DOHH2 (cell line): ENCODE measurements around the gene GCLM.

Experiments
- H3F3A ChIP-seq: fragments of 200-600 bp; sonication (generic), shearing (Covaris generic); 2 replicates; pipeline ENCODE4 v1.6.0; 2016; ENCODE audit warnings: antibody characterized with exemption, mild to moderate bottlenecking; ENCODE audit not compliant: control insufficient read depth, insufficient read depth
- H3K27ac ChIP-seq: fragments of 200-600 bp; sonication (generic); 2 replicates; pipeline ENCODE4 v1.5.1; 2014; ENCODE audit warnings: low read depth, mild to moderate bottlenecking, low read length, moderate library complexity
- H3K27me3 ChIP-seq: fragments of 200-600 bp; sonication (generic); 2 replicates; pipeline ENCODE4 v1.6.1; 2014; ENCODE audit warnings: mild to moderate bottlenecking, low read length, mixed read lengths; ENCODE audit not compliant: control insufficient read depth
- H3K36me3 ChIP-seq: fragments of 200-600 bp; sonication (generic); 2 replicates; pipeline ENCODE4 v1.6.1; 2014; ENCODE audit warnings: mild to moderate bottlenecking, low read length, moderate library complexity, mixed read lengths; ENCODE audit not compliant: control insufficient read depth
- H3K4me1 ChIP-seq: fragments of 200-600 bp; sonication (generic); 2 replicates; pipeline ENCODE4 v1.6.1; 2014; ENCODE audit warnings: mild to moderate bottlenecking, low read length, mixed read lengths; ENCODE audit not compliant: control insufficient read depth
- H3K4me2 ChIP-seq: fragments of 200-600 bp; sonication (generic); 2 replicates; pipeline ENCODE4 v1.6.0; 2014; ENCODE audit warnings: mild to moderate bottlenecking, low read length, moderate library complexity
- H3K4me3 ChIP-seq: fragments of 200-600 bp; sonication (generic); 2 replicates; pipeline ENCODE4 v1.5.1; 2014; ENCODE audit warnings: mild to moderate bottlenecking, low read length, mixed read lengths
- H3K79me2 ChIP-seq: fragments of 200-600 bp; sonication (generic); 2 replicates; pipeline ENCODE4 v1.6.1; 2014; ENCODE audit warnings: mild to moderate bottlenecking, low read length, mixed read lengths; ENCODE audit not compliant: control insufficient read depth
- H3K9me2 ChIP-seq: fragments of 200-600 bp; sonication (generic); replicated peaks from 2 replicates; pipeline ENCODE4 v1.6.1; 2014; ENCODE audit warnings: mild to moderate bottlenecking, low read length, mixed read lengths; ENCODE audit not compliant: control insufficient read depth
- H3K9me3 ChIP-seq: fragments of 200-600 bp; sonication (generic); 2 replicates; pipeline ENCODE4 v1.6.1; 2014; ENCODE audit warnings: antibody characterized with exemption, low read length, mixed read lengths; ENCODE audit not compliant: control insufficient read depth, insufficient read depth
- H4K20me1 ChIP-seq: fragments of 200-600 bp; sonication (generic); 2 replicates; pipeline ENCODE4 v1.6.0; 2014; ENCODE audit warnings: low read depth, mild to moderate bottlenecking, antibody characterized with exemption, low read length, moderate library complexity; ENCODE audit not compliant: control insufficient read depth, insufficient read depth
- CTCF ChIP-seq: fragments of 200-600 bp; sonication (generic); IDR thresholded peaks from one replicate; pipeline ENCODE4 v1.5.1; 2014; ENCODE audit warnings: antibody characterized with exemption, mild to moderate bottlenecking, low read depth, low read length; ENCODE audit not compliant: poor library complexity, severe bottlenecking
- EZH2phosphoT487 ChIP-seq: fragments of 200-600 bp; sonication (generic); IDR thresholded peaks from 2 replicates; pipeline ENCODE4 v1.6.1; 2017; ENCODE audit warnings: borderline replicate concordance, mild to moderate bottlenecking, antibody characterized with exemption, low read length, moderate library complexity, mixed read lengths

The GCLM gene

GRCh38 chr1:93839307-93839706 is 69.9 kb downstream of the GCLM start:
- H3K9me2 ChIP-seq: no peaks in the 10 kb centered on the region
- no peaks in the 10 kb centered on the region for H3K27me3 ChIP-seq
- H3K27ac ChIP-seq: no peak overlapping the region
- H3K4me2 ChIP-seq: no peak overlapping the region
- no peaks in the 10 kb centered on the region for H3F3A ChIP-seq
- H3K79me2 ChIP-seq: no peaks in the 10 kb centered on the region
- H3K4me3 ChIP-seq: no peak overlapping the region
- H3K4me1 ChIP-seq: peaks cover 7% of the 10 kb centered on the region
- H3K9me3 ChIP-seq: no peaks in the 10 kb centered on the region
- TF ChIP-seq CTCF: no peak
- TF ChIP-seq EZH2phosphoT487: no peak
- H4K20me1 ChIP-seq: no peaks in the 10 kb centered on the region
- peaks cover 29% of the 10 kb centered on the region for H3K36me3 ChIP-seq

DNA sequence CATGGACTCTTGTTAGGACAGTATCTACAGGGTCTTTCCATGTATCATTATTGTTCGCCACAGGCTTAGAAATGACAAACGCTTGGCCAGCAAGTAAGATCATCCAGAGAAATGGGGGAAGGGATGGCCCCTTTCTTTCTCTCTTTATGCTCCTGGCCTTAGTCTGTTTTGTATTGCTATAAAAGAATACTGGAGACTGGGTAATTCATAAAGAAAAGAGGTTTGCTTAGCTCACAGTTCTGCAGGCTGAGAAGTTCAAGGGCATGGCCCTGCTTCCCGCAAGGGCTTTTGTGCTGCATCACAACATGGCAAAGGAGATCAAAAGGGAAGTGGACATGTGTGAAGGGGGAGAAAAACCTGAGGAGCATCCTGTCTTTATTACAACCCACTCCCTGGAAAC is 71.3 kb downstream of the GCLM start:
- Histone ChIP-seq H3K4me3 (no peak overlapping the region), H4K20me1 (no peaks in the 10 kb centered on the region), H3K4me1 (no peaks in the 10 kb centered on the region), H3K27me3 (no peaks in the 10 kb centered on the region), H3K36me3 (peaks cover 21% of the 10 kb centered on the region), H3F3A (no peaks in the 10 kb centered on the region), H3K4me2 (no peak overlapping the region), H3K27ac (no peak overlapping the region), H3K79me2 (no peaks in the 10 kb centered on the region), H3K9me3 (no peaks in the 10 kb centered on the region; the same call in 1 of the 2 replicates), H3K9me2 (no peaks in the 10 kb centered on the region)
- no peak for TF ChIP-seq EZH2phosphoT487
- TF ChIP-seq CTCF: no peak
